Measurements from ENCODE around the gene VPS50. TPM values are rescaled to one million over a fixed set of nuclear protein-coding genes. Genes with fewer than 3 reads are reported as not detected.

VPS50 gene
- total RNA-seq, 1 experiment from 2014 or later: 13.6 TPM

- Histone ChIP-seq H3K9ac (ENCODE audit: extremely low read depth, insufficient read length, low read length) (no peak overlapping the region), H2BK12ac (ENCODE audit: insufficient read length, low read depth, low read length) (no peak overlapping the region), H3K56ac (ENCODE audit: insufficient read length, low read depth, low read length) (no peak overlapping the region), H4K8ac (replicated peaks; ENCODE audit: insufficient read length, low read depth, low read length) (no peak overlapping the region), H3K79me1 (ENCODE audit: insufficient read depth, low read depth, low read length, poor library complexity, severe bottlenecking) (no peaks in the 10 kb centered on the region), H3T11ph (ENCODE audit: low read length) (no peak overlapping the region), H3K14ac (ENCODE audit: insufficient read depth, low read length) (no peak overlapping the region), H3K27me3 (ENCODE audit: insufficient read depth, low read length) (no peaks in the 10 kb centered on the region), H4K5ac (ENCODE audit: insufficient read length, low read depth, low read length) (no peak overlapping the region), H3K4me2 (ENCODE audit: insufficient read depth, insufficient read length, low read length) (no peak overlapping the region), H3K27ac (ENCODE audit: insufficient read length, low read depth, low read length) (no peak overlapping the region), H2AFZ (ENCODE audit: low read length) (no peak overlapping the region), H3K23me2 (ENCODE audit: insufficient read length, low read depth, low read length, poor library complexity, severe bottlenecking) (no peaks in the 10 kb centered on the region), H3K4me1 (ENCODE audit: insufficient read depth, low read length) (no peaks in the 10 kb centered on the region), H2BK15ac (ENCODE audit: low read depth, low read length) (no peak overlapping the region), H3K18ac (ENCODE audit: insufficient read length, low read depth, low read length) (no peak overlapping the region), H2BK5ac (ENCODE audit: insufficient read length, low read length) (no peak overlapping the region), H3K79me2 (ENCODE audit: insufficient read depth, low read length) (no peaks in the 10 kb centered on the region), H3K9me3 (ENCODE audit: control insufficient read depth, low read depth, low read length) (no peaks in the 10 kb centered on the region), H4K91ac (ENCODE audit: insufficient read length, low read depth, low read length) (no peak overlapping the region), H2AK5ac (ENCODE audit: insufficient read length, low read length) (no peak overlapping the region), H3K4ac (ENCODE audit: low read depth, low read length) (no peak overlapping the region), H2BK20ac (ENCODE audit: low read depth, low read length, poor library complexity, severe bottlenecking) (no peak overlapping the region), H3K23ac (ENCODE audit: insufficient read length, low read depth, low read length) (no peak overlapping the region), H2BK120ac (ENCODE audit: low read depth, low read length, poor library complexity, severe bottlenecking) (no peak overlapping the region), H4K20me1 (ENCODE audit: control insufficient read depth, insufficient read depth, insufficient read length) (no peaks in the 10 kb centered on the region)
- no peaks in the 10 kb centered on the region; a peak in 1 of 7 replicates for H3K36me3 Mint-ChIP-seq (ENCODE audit: insufficient read depth in 1 of 3, low read depth in 3 of 3)
- no peaks in the 10 kb centered on the region for H3K9me3 Mint-ChIP-seq
- no CpG with 5 or more reads among the region's 2 CpGs for WGBS (ENCODE audit: extremely low coverage, insufficient read length, low lambda C conversion rate)
- no peak for TF ChIP-seq CTCF (conservative IDR thresholded peaks at IDR 0.05)
- H3K27me3 Mint-ChIP-seq (ENCODE audit: low read depth): no peaks in the 10 kb centered on the region
- H3K27ac Mint-ChIP-seq: no peak overlapping the region
- H3K4me1 Mint-ChIP-seq: peaks cover 7 to 10% of the 10 kb centered on the region in 2 experiments
- H3K4me3 Mint-ChIP-seq: no peak overlapping the region
- DNase-seq: no peak
Measured at GRCh38 chr7:93352881-93353280, 120.7 kb downstream of the VPS50 start.
